SK-N-SH (cell line): Measurements from ENCODE around the gene TFRC.

Experiments
- CTCF ChIP-seq: fragments of 200-600 bp; sonication (generic); IDR thresholded peaks from 2 replicates; pipeline ENCODE4 v1.6.1; 2017; ENCODE audit warnings: antibody characterized with exemption, mild to moderate bottlenecking, moderate library complexity
- EP300 ChIP-seq, 2 experiments: IDR thresholded peaks; 2 replicates each; pipeline versions ENCODE4 v1.4.0 to v1.6.1; 2012; ENCODE audit warnings: borderline replicate concordance in 1 of 2, low read depth in 1 of 2, low read length in 1 of 2
- PBX3 ChIP-seq: IDR thresholded peaks from 2 replicates; pipeline ENCODE4; 2012
- POLR2AphosphoS5 ChIP-seq: IDR thresholded peaks from 2 replicates; pipeline ENCODE4 v1.6.1; 2012; ENCODE audit warnings: low read depth, low read length
- RAD21 ChIP-seq: IDR thresholded peaks from 2 replicates; pipeline ENCODE4 v1.6.1; 2012; ENCODE audit warnings: mild to moderate bottlenecking, low read length
- REST ChIP-seq: IDR thresholded peaks from 2 replicates; pipeline ENCODE4 v1.6.1; 2012; ENCODE audit warnings: mild to moderate bottlenecking, low read depth, low read length, moderate library complexity
- RFX5 ChIP-seq: IDR thresholded peaks from 2 replicates; pipeline ENCODE4 v1.6.1; 2012; ENCODE audit warnings: mild to moderate bottlenecking, improper control_type of control experiment, low read length

DNA sequence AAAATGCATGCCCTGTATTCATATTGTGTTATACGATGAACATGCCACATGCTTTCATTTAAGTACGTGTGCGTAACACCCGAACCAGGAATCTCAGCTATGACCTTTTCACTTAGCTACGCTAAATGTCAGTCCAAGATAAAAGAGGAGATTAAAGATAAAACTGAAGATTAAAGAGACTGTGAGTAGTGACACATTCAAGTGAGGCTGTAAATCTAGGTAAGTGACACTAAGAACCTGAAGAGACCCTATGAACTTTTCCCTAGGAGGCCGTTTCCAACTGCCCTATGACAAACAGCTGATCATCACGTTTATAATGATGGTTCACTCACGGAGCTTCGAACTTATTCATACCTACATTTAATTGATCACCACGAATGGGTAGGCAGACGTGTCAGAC lies 32.2 kb downstream of the TFRC start:
- no peak for TF ChIP-seq CTCF
- TF ChIP-seq RAD21: no peak
- TF ChIP-seq RFX5: no peak
- TF ChIP-seq POLR2AphosphoS5: no peak
- no peak for TF ChIP-seq EP300 (IDR thresholded peaks at IDR 0.05; ENCODE audit: borderline replicate concordance in 1 of 2, low read depth in 1 of 2, low read length in 1 of 2)
- TF ChIP-seq PBX3: no peak
- TF ChIP-seq REST: no peak
